PC-3 (cell line): ENCODE results near the gene OSBPL7. TPM values are rescaled to one million over a fixed set of nuclear protein-coding genes. Genes with fewer than 3 reads are reported as not detected.

Experiments used
- ATAC-seq: fragments of 200-7000 bp; cut with Tn5 transposase; 2 replicates; pipeline ENCODE4 v1.9.1; 2020; ENCODE audit warnings: mild to moderate bottlenecking, moderate library complexity
- BruUV-seq: library from RNA; stranded (reverse); fragments of 400-500 nt; replicated peaks from 2 replicates; lab custom pipeline; 2021; lab: Mats Ljungman, UMichigan
- CTCF ChIA-PET: fragments of 300-600 bp; sonication (Branson Sonifier 250); formaldehyde crosslinking; loops from one replicate; lab custom pipeline; 2022; ENCODE audit warnings: antibody characterized with exemption; lab: Charles Lee
- POLR2A ChIA-PET: fragments of 300-600 bp; sonication (Branson Sonifier 250); formaldehyde crosslinking; loops from one replicate; lab custom pipeline; 2022; ENCODE audit warnings: antibody characterized with exemption; ENCODE audit not compliant: unreplicated experiment; lab: Charles Lee
- DNase-seq: peaks from one replicate; pipeline ENCODE4 v3.0.0-alpha.2; 2015
- H2AFZ ChIP-seq: fragments of 300-600 bp; sonication (generic); 2 replicates; pipeline ENCODE4 v1.6.0; 2016; ENCODE audit warnings: antibody characterized with exemption, low read length
- H3F3A ChIP-seq: fragments of 300-600 bp; sonication (generic); one replicate; pipeline ENCODE4 v1.6.0; 2017; ENCODE audit warnings: antibody characterized with exemption, low read length, control low read depth, mild to moderate bottlenecking; ENCODE audit not compliant: unreplicated experiment
- H3K27ac ChIP-seq: fragments of 300-600 bp; sonication (generic); 2 replicates; pipeline ENCODE4 v1.5.1; 2016; ENCODE audit warnings: mild to moderate bottlenecking, low read length
- H3K27me3 ChIP-seq: fragments of 300-600 bp; sonication (generic); 2 replicates; pipeline ENCODE4 v1.6.1; 2016; ENCODE audit warnings: low read length, mixed read lengths
- H3K36me3 ChIP-seq: fragments of 300-600 bp; sonication (generic); 2 replicates; pipeline ENCODE4 v1.6.1; 2016; ENCODE audit warnings: low read depth, mixed run types, low read length, mixed read lengths
- H3K4me1 ChIP-seq: fragments of 300-600 bp; sonication (generic); 2 replicates; pipeline ENCODE4 v1.5.1; 2016; ENCODE audit warnings: low read length; ENCODE audit not compliant: insufficient read depth
- H3K4me2 ChIP-seq: fragments of 300-600 bp; sonication (generic); 2 replicates; pipeline ENCODE4 v1.6.0; 2016; ENCODE audit warnings: low read length
- H3K4me3 ChIP-seq: fragments of 300-600 bp; sonication (generic); 2 replicates; pipeline ENCODE4 v1.5.1; 2016; ENCODE audit warnings: mild to moderate bottlenecking, low read length, mixed read lengths
- H3K79me2 ChIP-seq: fragments of 300-600 bp; sonication (generic); 2 replicates; pipeline ENCODE4 v1.6.1; 2017; ENCODE audit warnings: low read length, mixed read lengths
- H3K9ac ChIP-seq: fragments of 300-600 bp; sonication (generic); 2 replicates; pipeline ENCODE4 v1.6.0; 2016; ENCODE audit warnings: mild to moderate bottlenecking, low read length
- H3K9me2 ChIP-seq: fragments of 300-600 bp; sonication (generic); replicated peaks from 2 replicates; pipeline ENCODE4 v1.6.1; 2016; ENCODE audit warnings: mixed run types, low read length, mixed read lengths
- H3K9me3 ChIP-seq: fragments of 300-600 bp; sonication (generic); 2 replicates; pipeline ENCODE4 v1.6.1; 2016; ENCODE audit warnings: low read length, mixed read lengths
- H4K20me1 ChIP-seq: fragments of 300-600 bp; sonication (generic); 2 replicates; pipeline ENCODE4 v1.6.1; 2016; ENCODE audit warnings: low read length, mixed read lengths
- EZH2 ChIP-seq: fragments of 300-600 bp; sonication (generic); IDR thresholded peaks from one replicate; pipeline ENCODE4 v1.6.1; 2017; ENCODE audit warnings: antibody characterized with exemption, mild to moderate bottlenecking, low read length; ENCODE audit not compliant: unreplicated experiment
- EZH2phosphoT487 ChIP-seq: fragments of 300-600 bp; sonication (generic); IDR thresholded peaks from 2 replicates; pipeline ENCODE4 v1.6.1; 2018; ENCODE audit warnings: mild to moderate bottlenecking, antibody characterized with exemption, low read length, borderline replicate concordance
- intact Hi-C: fragments of 100-400 bp; cut with micrococcal nuclease; formaldehyde crosslinking; loops from 2 replicates; pipeline ENCODE4 v1.9.0; 2023
- total RNA-seq: library from RNA; depleted of rRNA; stranded (reverse); fragments of >200 nt; gene quantifications from 2 replicates; pipeline ENCODE4 v1.2.3, GENCODE V29; 2014
- TF ChIP-seq, protein P1 (sequence below): fragments of 300-600 bp; sonication (generic); conservative IDR thresholded peaks from 2 replicates; pipeline ENCODE4 v1.5.1; 2017; ENCODE audit warnings: antibody characterized with exemption, low read depth, mild to moderate bottlenecking, low read length

The OSBPL7 gene
- total RNA-seq, 1 experiment from 2014 or later: 22.1 TPM

DNA sequence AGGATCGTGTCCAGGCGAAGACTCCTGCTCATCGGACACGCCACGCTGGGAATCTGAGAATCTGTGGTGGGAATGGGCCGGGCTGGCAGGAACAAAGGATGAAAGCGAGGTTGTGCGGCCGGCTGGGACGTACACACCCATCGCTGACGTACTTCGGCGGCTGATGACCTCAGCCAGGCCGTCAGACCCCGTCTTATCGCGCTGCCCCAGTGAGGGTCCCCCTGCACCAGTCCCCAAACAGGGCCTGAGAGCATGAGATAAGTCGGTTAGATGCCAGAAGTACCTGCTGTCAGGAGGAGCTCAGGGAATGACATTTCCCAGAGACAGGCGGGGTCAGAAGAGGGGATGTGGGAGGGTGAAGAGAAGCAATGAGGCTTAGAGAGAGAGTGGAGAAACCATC, 45.3 kb upstream of the OSBPL7 start:
- no peak for DNase-seq
- ChIA-PET POLR2A (no interaction called here), CTCF (no interaction called here)
- Histone ChIP-seq H3F3A (peaks cover 6% of the 10 kb centered on the region), H3K9ac (no peak overlapping the region), H3K9me2 (no peaks in the 10 kb centered on the region), H3K4me1 (peaks cover 28% of the 10 kb centered on the region), H4K20me1 (no peaks in the 10 kb centered on the region), H3K4me3 (no peak overlapping the region), H3K27me3 (no peaks in the 10 kb centered on the region), H2AFZ (no peak overlapping the region), H3K4me2 (no peak overlapping the region), H3K9me3 (no peaks in the 10 kb centered on the region), H3K79me2 (no peaks in the 10 kb centered on the region), H3K36me3 (no peaks in the 10 kb centered on the region), H3K27ac (no peak overlapping the region)
- no peak for ATAC-seq
- no peak for TF ChIP-seq EZH2phosphoT487
- TF ChIP-seq, protein P1, sequence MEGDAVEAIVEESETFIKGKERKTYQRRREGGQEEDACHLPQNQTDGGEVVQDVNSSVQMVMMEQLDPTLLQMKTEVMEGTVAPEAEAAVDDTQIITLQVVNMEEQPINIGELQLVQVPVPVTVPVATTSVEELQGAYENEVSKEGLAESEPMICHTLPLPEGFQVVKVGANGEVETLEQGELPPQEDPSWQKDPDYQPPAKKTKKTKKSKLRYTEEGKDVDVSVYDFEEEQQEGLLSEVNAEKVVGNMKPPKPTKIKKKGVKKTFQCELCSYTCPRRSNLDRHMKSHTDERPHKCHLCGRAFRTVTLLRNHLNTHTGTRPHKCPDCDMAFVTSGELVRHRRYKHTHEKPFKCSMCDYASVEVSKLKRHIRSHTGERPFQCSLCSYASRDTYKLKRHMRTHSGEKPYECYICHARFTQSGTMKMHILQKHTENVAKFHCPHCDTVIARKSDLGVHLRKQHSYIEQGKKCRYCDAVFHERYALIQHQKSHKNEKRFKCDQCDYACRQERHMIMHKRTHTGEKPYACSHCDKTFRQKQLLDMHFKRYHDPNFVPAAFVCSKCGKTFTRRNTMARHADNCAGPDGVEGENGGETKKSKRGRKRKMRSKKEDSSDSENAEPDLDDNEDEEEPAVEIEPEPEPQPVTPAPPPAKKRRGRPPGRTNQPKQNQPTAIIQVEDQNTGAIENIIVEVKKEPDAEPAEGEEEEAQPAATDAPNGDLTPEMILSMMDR: no peak
- TF ChIP-seq EZH2: no peak
- intact Hi-C loops: no loop called here
- no TSS peak for BruUV-seq

DNA sequence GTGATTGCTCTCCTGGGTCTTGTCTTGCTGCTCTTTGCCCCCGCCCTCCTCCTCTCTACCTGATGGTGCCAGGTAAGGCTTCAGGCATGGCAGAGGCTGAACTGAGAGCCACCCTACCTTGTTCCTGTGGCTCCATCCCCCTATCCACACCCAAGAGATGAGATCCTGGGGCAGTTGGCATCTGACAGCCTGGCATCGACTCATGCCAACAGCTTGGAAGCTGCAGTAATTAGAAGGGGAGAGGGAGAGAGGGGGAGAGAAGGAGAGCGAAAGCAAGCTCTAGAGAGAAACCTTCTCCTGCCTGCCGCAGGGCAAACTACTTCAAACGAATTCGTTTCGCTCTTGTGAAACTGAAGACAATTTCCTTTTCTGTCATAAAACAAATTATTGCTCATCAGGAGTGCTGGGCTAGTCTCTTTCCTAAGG, 43.2 kb upstream of the OSBPL7 start:
- Histone ChIP-seq H3K9ac (0 out of 2 replicates have a peak overlapping the region, but pooled peaks have one; percentile 9), H2AFZ (peak overlapping the region; percentile 57), H3K79me2 (no peaks in the 10 kb centered on the region), H3K4me1 (peaks cover 28% of the 10 kb centered on the region), H3F3A (peaks cover 6% of the 10 kb centered on the region), H4K20me1 (no peaks in the 10 kb centered on the region), H3K9me3 (no peaks in the 10 kb centered on the region), H3K36me3 (no peaks in the 10 kb centered on the region), H3K4me2 (peak overlapping the region; percentile 79), H3K4me3 (peak overlapping the region; percentile 49), H3K9me2 (no peaks in the 10 kb centered on the region), H3K27me3 (no peaks in the 10 kb centered on the region), H3K27ac (peak overlapping the region; percentile 77)
- TF ChIP-seq EZH2phosphoT487 (no peak), EZH2 (no peak)
- TF ChIP-seq, protein P1: no peak
- peak; percentile 89 for DNase-seq
- CTCF ChIA-PET: interaction anchor here (0.6 to 1.0 kb wide), 3 partner anchors 25 to 568 kb away, joined by 3 to 9 read pairs (median 4); partner anchors contain the start of gene CDK5RAP3
- ATAC-seq: peak; percentile 69
- no TSS peak for BruUV-seq
- POLR2A ChIA-PET: interaction anchor here (1.0 kb wide), 1 partner anchor 106 kb away, joined by 3 read pairs; no protein-coding TSS in a partner anchor
- intact Hi-C loops: loop anchor here (2.0 kb wide), 1 partner anchor 14 kb away; the partner anchor contains the start of gene SP6
